Stimulated activated CD8-positive, alpha-beta memory T cell treated with anti-CD3 and anti-CD28 coated beads, Interleukin-7, amount 100 ng/mL, for 1 hour (primary cell): Measurements from ENCODE around the gene SPC24.

ENCODE experiments used
- DNase-seq, 2 donors: peaks; one replicate each; pipeline ENCODE4 v3.0.0-alpha.2; 2020; ENCODE audit warnings: low read depth in 2 of 2

SPC24 gene

GRCh38 chr19:11155373-11156120 is at the start of gene SPC24:
TSS of gene SPC24 (minus strand) at chr19:11155782. CDS start at chr19:11155776, 6 bp downstream.
- peak; percentile 72 to 73 for DNase-seq

GRCh38 chr19:11204943-11205349 is 49.4 kb upstream of the SPC24 start:
- DNase-seq: no peak

GRCh38 chr19:11204076-11204602 is 48.6 kb upstream of the SPC24 start:
- DNase-seq: no peak

GRCh38 chr19:11203194-11204075 is 47.9 kb upstream of the SPC24 start:
- DNase-seq: peak in 1 of 2 donors; percentile 16

- DNase-seq: no peak
These were observed 47.1 kb upstream of the SPC24 start for GRCh38 chr19:11202488-11203193.

GRCh38 chr19:11201791-11202190 is 46.2 kb upstream of the SPC24 start:
- no peak for DNase-seq

GRCh38 chr19:11200931-11201330 is 45.3 kb upstream of the SPC24 start:
- no peak for DNase-seq

GRCh38 chr19:11200015-11200574 is 44.5 kb upstream of the SPC24 start:
- no peak for DNase-seq

GRCh38 chr19:11199517-11199916 is 43.9 kb upstream of the SPC24 start:
- DNase-seq: no peak

GRCh38 chr19:11198769-11199424 is 43.3 kb upstream of the SPC24 start:
- DNase-seq: no peak

- DNase-seq: no peak
These were observed 42.6 kb upstream of the SPC24 start for GRCh38 chr19:11198175-11198534.

- peak; percentile 54 to 57 for DNase-seq
These were observed 42.0 kb upstream of the SPC24 start, which contains the start of gene KANK2 for GRCh38 chr19:11197291-11198174. TSS of gene KANK2 (minus strand) at chr19:11197545. CDS start at chr19:11194511, 3,034 bp downstream.

- no peak for DNase-seq
These were observed 41.1 kb upstream of the SPC24 start for GRCh38 chr19:11196406-11197287.

- no peak for DNase-seq
These were observed 40.1 kb upstream of the SPC24 start for GRCh38 chr19:11195681-11196080.

- no peak for DNase-seq
These were observed 39.3 kb upstream of the SPC24 start for GRCh38 chr19:11194656-11195558.

GRCh38 chr19:11194173-11194572 is 38.6 kb upstream of the SPC24 start:
- DNase-seq: no peak

- no peak for DNase-seq
These were observed 37.7 kb upstream of the SPC24 start for GRCh38 chr19:11192957-11193939.
